8988T (cell line): ENCODE data around the gene UGT1A6.

Source experiments
- DNase-seq: peaks from one replicate; pipeline ENCODE4 v3.0.0; 2011

Gene UGT1A6

GRCh38 chr2:233803292-233803911 lies 110.7 kb downstream of the UGT1A6 start:
- DNase-seq: no peak

DNA sequence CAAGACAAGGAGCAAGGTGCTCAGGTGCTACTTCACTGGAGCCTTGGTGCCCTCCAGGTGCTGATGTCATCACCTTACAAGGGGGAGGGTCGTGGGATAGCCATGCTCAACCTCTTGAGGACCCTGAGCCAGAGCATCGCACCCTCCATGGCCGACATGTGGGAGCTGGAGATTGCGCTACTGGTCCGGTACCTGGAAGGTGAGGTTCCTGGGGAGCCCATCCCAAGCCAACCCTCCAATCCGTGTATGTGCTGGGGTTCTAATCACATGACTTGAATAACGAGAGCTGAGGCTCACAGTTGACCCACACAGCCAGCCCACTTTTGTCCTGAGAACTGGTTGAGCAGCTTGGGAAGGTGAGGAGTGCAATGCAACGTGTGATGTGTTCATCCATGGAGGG lies 111.3 kb downstream of the UGT1A6 start:
- no peak for DNase-seq

GRCh38 chr2:233807215-233807865 lies 114.7 kb downstream of the UGT1A6 start:
- DNase-seq: peak; percentile 11

GRCh38 chr2:233807966-233808935 lies 115.6 kb downstream of the UGT1A6 start:
- peak; percentile 2 for DNase-seq

GRCh38 chr2:233810385-233810784 lies 117.7 kb downstream of the UGT1A6 start:
- no peak for DNase-seq

GRCh38 chr2:233811087-233811486 lies 118.4 kb downstream of the UGT1A6 start:
- DNase-seq: no peak

- no peak for DNase-seq
Observed at GRCh38 chr2:233811732-233812131, 119.0 kb downstream of the UGT1A6 start.

DNA sequence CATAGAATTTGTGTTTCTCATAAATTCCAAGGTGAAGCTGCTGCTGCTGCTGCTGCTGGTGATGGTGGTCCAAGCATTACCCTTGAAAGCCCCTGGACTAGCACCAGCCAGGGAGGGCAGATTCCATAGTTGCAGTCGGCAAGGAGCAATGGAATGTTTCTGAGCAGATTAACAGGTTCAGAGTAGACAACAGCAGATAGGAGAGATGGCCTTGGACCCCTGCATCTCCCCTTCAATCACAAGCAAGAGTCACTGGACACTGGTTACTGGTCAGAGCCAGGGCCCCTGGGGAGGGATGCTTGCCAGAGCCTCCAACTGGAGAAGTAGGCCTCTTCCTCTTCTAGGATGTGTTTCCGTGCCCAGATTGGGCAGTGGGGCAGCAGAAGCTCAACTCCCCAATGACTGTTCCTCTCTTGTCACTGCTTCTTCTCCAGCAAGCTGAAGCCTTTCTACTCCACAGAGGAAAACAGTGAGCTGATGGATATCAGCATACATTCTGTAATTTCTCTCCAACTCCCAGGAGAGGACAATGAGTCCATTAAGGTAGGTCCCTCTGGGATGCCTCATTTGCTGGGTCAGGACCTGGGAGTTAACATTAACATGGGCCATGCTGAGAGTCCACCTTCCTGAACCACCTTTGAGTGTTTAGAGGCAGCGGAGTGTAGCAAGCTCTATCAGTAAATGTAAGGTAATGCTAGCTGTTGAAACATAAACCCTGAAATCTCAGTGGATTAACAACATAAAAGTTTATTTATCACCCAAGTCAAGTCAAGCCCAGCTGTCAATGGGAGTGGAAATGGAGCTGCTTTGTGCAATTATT lies 120.8 kb downstream of the UGT1A6 start:
- no peak for DNase-seq

GRCh38 chr2:233814056-233814835 lies 121.6 kb downstream of the UGT1A6 start:
- peak; percentile 49 for DNase-seq

DNA sequence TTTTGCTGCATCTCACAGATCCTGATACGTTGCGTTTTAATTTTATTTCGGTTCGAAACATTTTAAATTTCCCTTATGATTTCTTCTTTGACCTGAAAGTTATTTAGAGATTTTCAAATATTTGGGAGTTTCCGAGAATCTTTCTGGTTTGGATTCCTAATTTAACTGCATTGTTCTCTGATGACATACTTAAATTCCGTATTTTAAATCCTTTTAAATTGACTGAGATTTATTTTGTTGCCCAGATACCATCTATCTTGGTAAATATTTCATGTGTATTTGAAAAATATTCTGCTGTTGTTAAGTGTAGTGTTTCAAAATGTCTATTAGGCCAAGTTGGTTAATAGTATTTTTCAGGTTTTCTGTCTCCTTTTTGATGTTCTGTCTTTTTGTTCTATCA lies 123.2 kb downstream of the UGT1A6 start:
- no peak for DNase-seq

GRCh38 chr2:233816334-233816733 lies 123.6 kb downstream of the UGT1A6 start:
- DNase-seq: no peak

DNA sequence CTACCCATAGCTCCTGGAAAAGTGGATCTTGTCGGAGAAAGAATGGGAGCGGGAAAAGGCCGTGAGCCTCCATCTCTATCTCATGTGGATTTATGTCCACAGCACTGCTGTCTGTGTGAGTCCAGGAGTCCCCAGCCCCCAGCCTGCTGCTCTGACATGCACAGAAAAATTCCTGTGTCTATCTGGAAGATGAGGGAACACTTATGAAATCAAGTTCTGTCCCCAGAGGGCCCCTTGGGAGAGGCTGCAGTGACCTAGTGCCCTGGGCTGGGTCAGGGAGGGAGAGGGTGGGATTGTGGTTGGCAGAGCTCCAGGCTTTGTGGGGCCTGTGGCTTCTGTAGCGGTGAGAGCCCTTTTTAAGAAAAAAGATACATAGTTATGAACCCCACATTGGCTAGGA lies 124.1 kb downstream of the UGT1A6 start:
- no peak for DNase-seq

GRCh38 chr2:233817361-233817911 lies 124.7 kb downstream of the UGT1A6 start:
- no peak for DNase-seq

DNA sequence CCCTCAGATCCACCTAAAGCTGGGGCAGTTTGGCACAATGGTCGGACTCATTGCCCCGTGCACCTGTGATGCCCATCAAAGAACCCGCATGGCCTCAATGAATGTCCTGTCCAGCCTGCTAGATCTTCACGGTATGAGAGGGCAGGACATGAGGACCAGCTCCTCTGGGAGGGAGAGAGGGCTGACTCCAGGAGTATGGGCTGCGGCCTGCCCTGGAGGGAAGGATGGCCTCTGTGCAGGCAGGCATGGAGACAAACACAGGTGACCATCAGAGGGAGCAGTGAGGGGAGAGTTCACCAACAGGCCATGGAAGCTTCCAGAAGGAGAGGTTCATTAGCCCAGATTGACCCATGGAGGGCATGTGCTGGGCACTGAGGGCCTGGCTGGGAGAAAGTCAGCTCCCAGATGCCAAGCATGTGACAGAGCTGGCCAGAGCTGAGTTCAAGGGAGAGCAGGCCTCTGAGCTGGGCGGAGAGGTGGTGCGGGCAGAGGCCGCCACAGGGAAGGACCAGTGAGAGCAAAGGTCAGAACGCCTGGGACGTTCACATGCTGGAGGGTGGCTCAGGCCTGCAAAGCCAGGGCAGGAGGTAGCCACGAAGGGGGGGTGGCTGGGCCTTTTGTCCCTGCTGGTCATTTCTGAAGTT lies 125.4 kb downstream of the UGT1A6 start:
- DNase-seq: no peak

DNA sequence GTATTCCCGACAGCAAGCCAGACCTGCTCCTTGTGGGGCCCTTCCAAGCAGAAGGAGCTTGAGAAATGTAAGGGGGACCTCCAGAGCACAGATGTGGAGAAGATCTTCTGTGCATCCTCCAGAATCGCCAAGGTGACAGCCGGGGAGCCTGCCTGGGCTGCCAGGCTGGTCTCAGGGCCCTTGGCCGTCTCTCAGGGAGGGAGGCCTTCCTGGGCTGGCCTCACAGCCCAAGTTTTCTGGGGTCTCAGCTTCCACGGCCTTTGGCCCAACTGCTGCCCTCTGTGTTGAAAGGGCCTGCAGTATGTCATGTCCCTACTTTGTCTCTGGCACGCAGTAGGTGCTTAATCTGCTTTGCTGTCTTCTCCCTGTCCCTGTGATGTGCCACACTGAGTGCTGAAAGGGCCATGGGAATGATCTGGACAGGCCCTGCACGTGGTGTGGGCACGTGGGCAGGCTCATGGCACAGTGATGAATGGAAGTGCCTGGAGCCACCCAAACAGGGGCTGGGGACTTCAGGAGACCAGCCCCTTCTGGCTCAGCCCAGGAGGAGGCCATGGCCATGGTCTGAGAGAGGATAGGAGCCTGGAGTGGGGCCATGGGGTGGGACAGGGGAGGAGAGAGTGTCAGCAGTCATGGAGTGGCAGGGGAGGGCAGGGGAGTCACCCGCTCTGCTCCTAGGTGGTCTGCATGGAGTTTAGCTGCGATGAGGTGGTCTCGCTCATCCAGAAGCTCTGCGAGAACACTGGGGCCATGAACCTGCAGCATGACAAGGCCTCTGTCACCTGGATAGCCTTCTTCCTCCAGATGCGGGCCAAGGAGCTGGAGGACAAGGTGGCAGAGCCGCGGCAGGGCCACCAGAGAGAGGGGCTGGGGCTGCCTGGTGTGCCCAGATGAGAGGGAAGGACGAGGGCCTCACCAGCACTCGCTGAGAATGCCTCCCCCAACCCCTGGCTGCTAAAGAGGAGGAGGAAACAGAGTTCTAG lies 126.2 kb downstream of the UGT1A6 start:
- DNase-seq: no peak

- DNase-seq: no peak
Observed at GRCh38 chr2:233819884-233820773, 127.4 kb downstream of the UGT1A6 start.

DNA sequence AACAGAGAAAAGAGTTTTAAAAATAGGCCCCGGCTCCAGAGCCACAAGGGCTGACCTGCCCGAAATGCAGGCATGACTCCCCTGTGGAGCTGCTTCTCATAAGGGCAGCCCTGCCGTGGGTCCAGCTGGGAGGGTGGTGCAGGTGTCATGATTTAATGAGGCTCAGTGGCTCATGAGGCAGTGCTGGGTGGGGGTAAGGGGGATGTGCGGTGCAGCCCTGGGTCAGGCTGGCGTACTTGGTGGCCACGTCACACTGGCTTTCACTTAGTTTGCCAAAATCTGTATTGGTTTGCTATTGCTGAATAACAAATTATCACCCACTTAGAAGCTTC lies 128.1 kb downstream of the UGT1A6 start:
- DNase-seq: no peak

DNA sequence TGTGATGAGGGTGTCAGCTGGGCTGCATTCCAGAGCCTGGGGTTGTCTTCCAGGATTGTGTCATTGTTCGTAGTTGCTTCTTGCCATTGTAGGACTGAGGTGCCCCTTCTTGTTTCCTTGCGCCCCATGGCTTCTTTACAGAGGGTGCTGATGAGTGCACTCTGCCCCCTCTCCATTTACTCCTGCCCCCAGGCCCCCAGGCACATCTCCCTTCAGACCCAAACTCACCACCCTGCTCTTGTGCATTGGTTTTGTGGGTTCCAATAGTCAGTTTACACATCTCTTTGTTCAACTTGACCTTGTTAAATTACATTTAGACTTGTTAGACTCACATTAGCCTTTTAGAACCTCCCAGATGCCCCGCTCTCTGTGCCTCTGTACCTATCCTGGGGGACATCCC lies 128.5 kb downstream of the UGT1A6 start:
- DNase-seq: no peak

DNA sequence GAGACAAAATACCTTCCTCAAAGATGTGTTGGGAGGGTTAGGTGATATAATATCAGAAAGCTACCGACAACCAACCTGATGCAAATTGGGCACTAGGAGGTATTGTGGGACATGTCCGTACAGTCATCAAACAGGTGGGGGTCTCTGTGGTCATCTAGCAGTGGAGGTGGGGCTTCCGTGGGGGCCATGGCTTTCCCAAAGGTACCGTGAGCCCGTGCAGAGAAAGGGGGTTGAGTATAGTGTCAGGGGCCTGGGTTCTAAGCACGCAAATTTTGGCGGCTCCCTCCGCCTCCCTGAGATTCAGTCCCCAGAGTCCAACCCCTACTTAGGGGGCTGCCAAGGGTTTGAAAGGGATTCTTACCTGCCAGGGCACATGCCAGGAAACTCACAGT lies 129.0 kb downstream of the UGT1A6 start:
- no peak for DNase-seq
